T-helper 22 cell (primary cell): ENCODE results near the gene TAMM41.
"Not testable (repeated sequence)": the region's sequence is repeated elsewhere in the genome, so short reads cannot be mapped to it uniquely, and the experiment has no call there.

ENCODE experiments used
- DNase-seq: peaks from one replicate; pipeline ENCODE4 v3.0.0-alpha.2; 2020; ENCODE audit warnings: low read depth

The TAMM41 gene

DNA sequence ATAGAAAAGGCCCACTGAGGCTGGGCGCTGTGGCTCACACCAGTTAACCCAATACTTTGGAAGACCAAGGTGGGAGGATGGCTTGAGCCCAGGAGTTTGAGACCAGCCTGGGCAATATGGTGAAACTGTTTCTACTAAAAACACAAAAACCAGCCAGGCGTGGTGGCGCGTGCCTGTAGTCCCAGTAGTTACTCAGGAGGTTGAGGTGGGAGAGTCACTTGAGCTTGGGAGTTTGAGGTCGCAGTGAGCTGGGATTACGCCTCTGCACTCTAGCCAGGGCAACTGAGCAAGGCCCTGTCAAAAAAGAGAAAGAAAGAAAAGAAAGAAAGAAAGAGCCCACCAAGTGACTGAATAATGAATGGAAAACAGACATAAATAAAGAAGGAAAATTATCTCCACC lies 32.0 kb downstream of the TAMM41 start:
- no peak for DNase-seq

DNA sequence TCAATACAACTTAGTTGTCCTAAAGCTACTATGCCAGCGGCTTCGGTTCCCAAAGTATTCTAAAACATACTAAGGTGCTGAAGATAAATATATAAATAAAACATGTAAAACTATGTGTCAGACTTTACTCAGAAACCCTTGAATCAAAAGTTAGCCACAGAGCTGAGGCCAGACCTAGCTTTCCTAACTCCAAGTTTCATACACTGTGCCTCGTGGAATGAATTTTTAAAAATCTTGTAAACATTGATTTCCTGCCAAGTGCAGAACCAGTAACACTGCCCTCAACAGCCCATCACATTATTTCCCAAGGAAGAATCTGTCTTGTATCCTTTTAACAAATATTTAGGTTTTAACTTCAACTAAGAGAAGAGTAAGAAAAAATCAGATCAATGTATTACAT lies 36.4 kb downstream of the TAMM41 start:
- DNase-seq: no peak

DNA sequence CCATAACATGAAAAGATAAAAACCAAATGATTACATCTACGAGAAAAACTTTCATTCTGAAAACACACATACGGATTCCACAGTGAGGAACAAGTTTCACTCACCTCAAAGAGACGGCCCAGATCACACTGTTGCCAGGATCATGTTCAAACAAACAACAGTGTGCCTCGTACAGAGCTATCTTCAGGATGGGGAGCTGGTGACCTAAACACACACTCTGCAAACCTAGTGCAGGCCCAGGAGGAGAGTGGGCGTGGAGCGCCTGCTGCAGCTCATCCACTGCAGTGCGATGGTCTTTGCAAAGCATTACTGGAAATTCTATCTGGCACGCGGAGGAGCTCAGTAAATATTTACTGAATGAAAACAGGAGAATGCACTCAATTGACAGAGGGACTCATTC lies 38.5 kb downstream of the TAMM41 start:
- no peak for DNase-seq

- DNase-seq: no peak
These were observed 39.0 kb downstream of the TAMM41 start for GRCh38 chr3:11807686-11808085.

- DNase-seq: no peak
These were observed 41.0 kb downstream of the TAMM41 start for GRCh38 chr3:11805716-11806115.

- no peak for DNase-seq
These were observed 42.5 kb downstream of the TAMM41 start for GRCh38 chr3:11803977-11804892.

- DNase-seq: no peak
These were observed 46.9 kb downstream of the TAMM41 start for GRCh38 chr3:11799791-11800190.

DNA sequence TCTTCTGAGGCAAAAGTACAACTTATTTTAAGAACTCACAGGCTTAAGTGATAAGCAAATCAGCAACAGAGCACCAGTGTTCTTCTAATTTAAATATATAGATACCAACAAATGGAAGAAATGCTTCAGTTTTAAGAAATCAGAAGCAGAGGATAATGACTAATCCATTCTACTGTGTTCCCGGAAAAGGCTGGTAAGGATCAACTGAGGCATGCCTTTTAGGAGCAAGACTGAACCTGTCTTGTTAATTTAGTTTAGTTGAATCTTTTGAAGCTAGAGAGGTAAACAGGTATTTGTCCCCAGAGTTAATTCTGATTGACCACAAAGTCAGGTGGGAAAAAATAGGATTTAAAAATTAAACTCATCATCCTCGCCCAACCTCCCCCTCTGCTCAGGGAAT lies 51.8 kb downstream of the TAMM41 start:
- no peak for DNase-seq

DNA sequence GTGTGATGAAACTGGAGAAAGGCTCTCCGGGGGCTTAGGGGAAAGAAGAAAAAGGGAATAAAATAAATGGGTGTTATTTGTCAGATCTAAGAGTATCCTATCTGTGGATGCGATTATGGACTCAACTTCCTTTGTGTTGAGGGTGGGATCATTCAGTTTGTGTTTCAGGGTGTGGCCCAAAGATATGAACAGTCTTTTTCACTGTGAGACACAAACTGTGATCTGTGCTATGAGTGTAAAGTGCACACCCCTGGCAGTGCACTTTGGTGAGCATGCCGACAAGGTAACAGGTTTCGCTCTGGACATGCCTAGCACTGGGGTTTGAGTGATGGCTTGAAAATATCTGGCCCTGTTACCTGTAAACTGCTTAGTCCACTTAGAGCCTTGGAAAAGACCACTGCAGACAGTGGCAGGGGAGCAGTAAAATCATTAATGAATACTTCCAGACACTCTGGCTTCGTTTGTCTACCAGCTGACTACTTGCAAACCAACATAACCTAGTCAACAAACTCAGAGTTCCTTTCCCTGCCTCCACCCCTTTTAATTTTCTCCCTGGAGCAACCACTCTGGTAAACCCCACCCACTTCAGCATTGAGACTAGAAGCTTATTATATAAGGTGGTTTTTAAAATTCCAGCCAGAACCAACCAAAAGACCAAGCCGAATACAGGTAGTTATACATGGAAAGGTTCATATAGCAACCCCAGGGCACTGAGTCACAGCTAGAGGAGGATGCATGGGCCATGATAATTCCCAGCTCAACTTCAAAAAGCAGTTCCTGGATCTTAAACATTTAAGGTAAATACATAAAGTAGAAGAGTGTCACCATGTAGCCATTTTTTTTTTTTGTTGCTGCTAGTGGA lies 55.1 kb downstream of the TAMM41 start:
- no peak for DNase-seq

DNA sequence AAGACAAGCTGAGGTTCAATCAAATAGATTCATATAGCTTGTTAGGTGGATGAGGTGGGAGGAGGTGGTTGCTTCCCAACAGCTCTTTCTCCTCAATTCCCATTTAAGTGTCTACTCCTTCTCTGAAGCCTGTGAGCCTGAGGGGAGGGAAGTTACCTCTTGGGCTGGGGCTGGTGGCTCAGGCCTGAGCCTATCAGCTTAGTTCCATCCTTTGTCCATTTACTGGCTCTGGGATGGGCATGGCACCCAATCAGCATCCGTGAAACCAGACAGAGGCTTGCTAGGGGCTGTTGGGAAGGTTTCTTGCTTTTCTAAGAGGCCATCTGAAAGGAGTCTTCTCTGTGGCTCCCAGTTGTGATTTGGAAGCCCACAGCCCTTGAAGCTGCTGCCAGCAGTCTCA lies 57.3 kb downstream of the TAMM41 start:
- no peak for DNase-seq

DNA sequence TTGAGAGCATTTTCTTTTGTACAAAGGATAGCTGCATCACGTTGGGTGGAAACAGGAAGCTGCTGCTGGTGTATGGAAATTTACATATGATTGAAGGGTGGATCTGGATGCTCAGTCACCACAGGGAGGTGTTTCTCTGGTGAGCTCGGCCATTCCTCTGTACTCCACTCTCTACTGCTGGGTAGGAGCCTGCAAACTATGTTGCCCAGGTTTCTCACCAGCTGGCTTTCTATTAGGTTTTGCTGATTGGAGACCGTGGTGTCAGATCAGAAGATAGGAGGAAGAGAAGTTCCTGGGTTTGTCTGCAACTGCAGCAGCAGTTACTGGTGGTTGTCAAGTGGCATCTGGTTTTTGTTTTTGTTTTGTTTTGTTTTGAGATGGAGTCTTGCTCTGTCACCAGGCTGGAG lies 61.7 kb downstream of the TAMM41 start:
- DNase-seq: no peak

GRCh38 chr3:11780341-11780740 lies 66.3 kb downstream of the TAMM41 start:
- no peak for DNase-seq

DNA sequence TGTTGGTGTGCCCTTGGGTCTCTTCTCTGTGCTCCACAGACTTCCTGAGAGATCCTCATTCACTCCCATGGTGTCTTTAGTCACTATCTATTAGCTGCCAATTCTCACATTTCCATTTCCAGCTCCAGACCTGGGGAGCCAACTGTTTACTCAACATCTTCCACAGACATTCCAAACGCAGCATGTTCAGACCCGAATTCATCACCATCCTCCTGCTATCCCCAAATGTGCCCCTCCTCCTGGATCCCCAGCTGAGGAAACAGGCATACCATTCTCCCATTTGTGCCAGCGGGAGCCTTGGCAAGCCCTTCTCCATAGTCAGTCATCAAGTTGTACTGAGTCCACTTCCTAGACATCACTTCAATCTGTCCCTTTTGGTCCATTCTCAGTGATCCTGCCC lies 67.1 kb downstream of the TAMM41 start:
- DNase-seq: no peak

- no peak for DNase-seq
These were observed 68.4 kb downstream of the TAMM41 start for GRCh38 chr3:11778248-11778647.

DNA sequence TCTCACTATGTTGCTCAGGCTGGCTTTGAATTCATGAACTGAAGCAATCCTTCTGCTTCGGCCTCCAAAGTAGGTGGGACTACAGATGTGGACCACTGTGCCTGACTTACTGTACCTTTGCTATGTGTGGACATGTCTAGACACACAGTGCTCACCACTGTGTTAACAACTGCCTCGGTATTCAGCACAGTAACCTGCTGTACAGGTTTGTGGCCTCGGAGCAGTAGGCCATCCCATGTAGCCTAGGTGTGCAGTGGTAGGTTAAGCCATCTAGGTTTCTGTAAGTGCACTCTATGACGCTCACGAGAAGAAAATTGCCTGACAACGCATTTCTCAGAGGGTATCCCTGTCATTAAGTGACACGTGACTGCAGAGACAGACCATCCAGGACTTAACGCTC lies 70.3 kb downstream of the TAMM41 start:
- DNase-seq: no peak

- DNase-seq: no peak
These were observed 71.2 kb downstream of the TAMM41 start for GRCh38 chr3:11775493-11775892.

- DNase-seq: no peak
These were observed 72.3 kb downstream of the TAMM41 start for GRCh38 chr3:11774296-11774877.

GRCh38 chr3:11771931-11772330 lies 74.8 kb downstream of the TAMM41 start:
- not testable (repeated sequence) for DNase-seq

DNA sequence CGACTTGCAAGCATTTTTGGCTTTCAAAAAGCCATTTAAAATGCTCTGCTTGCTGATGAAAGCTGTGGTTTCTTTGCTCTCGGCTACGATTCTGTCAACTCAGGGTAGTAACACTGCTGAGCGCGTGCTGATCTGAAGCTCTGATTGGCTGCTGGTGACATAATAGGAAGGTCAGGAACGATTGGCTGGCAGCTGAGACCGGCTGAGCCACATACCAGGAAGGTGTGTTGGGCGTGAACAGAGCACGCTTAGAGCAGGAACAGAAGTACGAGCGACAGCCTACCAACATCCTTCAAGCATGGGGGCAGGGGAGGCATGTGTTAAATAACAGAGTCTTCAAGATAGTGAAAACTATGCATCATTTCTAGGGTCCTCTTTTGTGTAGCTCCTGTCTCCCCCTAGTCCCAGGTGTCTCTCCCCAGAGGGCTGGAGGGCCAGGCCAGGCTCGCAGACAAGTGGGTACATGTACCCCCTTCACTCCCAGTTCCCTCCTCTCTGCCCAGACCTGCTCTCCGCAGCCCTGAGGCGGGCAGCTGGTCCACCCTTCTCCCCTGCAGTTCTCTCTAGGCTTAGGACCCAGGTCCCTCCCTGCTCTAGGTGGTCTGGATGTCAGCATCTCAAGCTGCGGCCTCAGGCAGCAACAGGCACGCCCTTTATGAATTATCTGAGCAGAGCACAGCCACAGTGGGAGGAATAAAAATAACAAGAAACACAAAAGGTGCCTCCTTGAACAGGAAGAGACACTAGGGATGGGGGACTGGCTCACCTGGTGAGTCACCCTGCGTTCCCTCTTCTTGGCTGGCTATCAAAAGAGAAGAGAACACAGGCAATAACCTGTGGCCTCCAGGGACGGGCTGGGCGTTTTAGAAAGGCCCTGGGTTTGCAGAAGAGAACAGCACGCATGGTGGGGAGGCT lies 76.0 kb downstream of the TAMM41 start:
- peak; percentile 73 for DNase-seq

- no peak for DNase-seq
These were observed 76.8 kb downstream of the TAMM41 start for GRCh38 chr3:11769704-11770476.

DNA sequence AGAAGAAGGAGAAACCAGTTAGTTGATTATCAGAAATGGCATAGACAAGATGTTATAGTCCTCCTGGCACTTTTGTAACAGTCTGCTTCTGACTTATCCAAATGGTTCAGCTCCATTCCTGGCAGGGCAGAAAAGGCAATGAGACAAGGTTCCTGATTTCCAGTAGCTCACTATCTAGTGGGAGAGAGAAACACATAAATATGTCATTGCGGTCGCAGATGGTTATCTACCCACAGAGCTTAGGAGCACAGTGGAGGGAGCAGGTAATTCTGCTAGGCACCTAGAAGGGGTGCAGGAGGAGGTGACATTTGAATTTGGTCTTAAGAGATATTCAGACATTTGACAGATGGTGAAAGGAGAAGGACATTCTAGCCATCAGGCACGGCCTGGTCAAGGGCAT lies 78.1 kb downstream of the TAMM41 start:
- no peak for DNase-seq
